Measurements from ENCODE around the gene CPEB4. TPM values are rescaled to one million over a fixed set of nuclear protein-coding genes. Genes with fewer than 3 reads are reported as not detected.

The CPEB4 gene
- total and polyA plus RNA-seq, 2 of the 4 experiments (the other 2 are of a cell fraction) = 7.8 to 22.6 TPM

DNA sequence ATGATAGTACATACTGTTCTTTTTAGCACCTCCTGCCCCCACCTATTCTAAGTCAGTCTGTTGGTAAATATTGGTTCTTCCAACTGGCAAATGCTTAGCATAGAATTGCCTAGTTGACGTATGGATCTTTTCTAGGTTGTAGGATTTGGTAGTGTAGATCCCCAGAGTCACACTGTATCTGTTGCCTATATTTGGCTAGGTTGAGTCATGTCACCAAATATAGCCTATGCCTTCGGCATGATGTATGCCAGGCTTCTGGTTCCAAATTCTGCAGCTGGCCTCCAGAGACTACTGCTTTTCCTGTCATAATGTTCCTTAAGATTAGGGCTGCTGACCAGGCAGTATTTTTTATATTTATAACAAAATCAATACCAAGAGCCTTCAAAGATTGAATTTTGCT lies 38.2 kb downstream of the CPEB4 start:
- 17% methylated on average over 1 of the region's 2 CpGs; no CpG with 5 or more reads in 1 of the 2 experiments for WGBS, 2 experiments (ENCODE audit: extremely low coverage in 2 of 2, insufficient read length in 1 of 2)
- DNase-seq (peak; percentile 66), ATAC-seq (ENCODE audit: low read depth) (peak; percentile 66)
- Histone ChIP-seq H3K23ac (ENCODE audit: low read depth, low read length) (no peak overlapping the region), H3K4me2 (ENCODE audit: low read depth, low read length) (peak overlapping the region; percentile 32; the same call in 1 of the 2 replicates), H3K4ac (ENCODE audit: low read depth, low read length) (no peak overlapping the region), H3K18ac (ENCODE audit: low read depth, low read length) (no peak overlapping the region), H3K14ac (replicated peaks; ENCODE audit: low read depth, low read length) (no peak overlapping the region), H2BK120ac (ENCODE audit: low read depth, low read length) (no peak overlapping the region), H3K4me3 (ENCODE audit: insufficient read depth, low read depth, low read length) (no peak overlapping the region), H3K56ac (ENCODE audit: extremely low read depth, insufficient read depth, low read length) (no peak overlapping the region), H4K8ac (ENCODE audit: low read depth in 2 of 2, low read length in 2 of 2) (no peak overlapping the region), H2BK5ac (ENCODE audit: low read depth, low read length, poor library complexity, severe bottlenecking) (peak overlapping the region; percentile 33), H3K9me1 (ENCODE audit: insufficient read depth, low read length) (peaks cover 6% of the 10 kb centered on the region; the same call in 1 of the 2 replicates), H4K20me1 (ENCODE audit: insufficient read depth, low read length) (no peaks in the 10 kb centered on the region), H2AFZ (replicated peaks; ENCODE audit: low read length, poor library complexity) (no peak overlapping the region), H2BK20ac (ENCODE audit: low read depth, low read length) (no peak overlapping the region), H4K5ac (ENCODE audit: low read depth, low read length) (no peak overlapping the region), H2AK5ac (ENCODE audit: low read depth, low read length) (no peak overlapping the region), H2BK15ac (ENCODE audit: low read depth, low read length) (no peak overlapping the region), H3K27me3 (ENCODE audit: control insufficient read depth, insufficient read depth, low read length) (no peaks in the 10 kb centered on the region), H3K9ac (ENCODE audit: low read depth, low read length) (no peak overlapping the region), H4K91ac (ENCODE audit: insufficient read depth, low read depth, low read length) (no peak overlapping the region), H3K27ac (ENCODE audit: insufficient read depth, low read length) (no peak overlapping the region), H3K79me1 (ENCODE audit: low read depth in 1 of 2, low read length in 2 of 2) (peaks cover 19 to 46% of the 10 kb centered on the region in 2 experiments), H3K36me3 (ENCODE audit: control insufficient read depth, insufficient read depth, low read length) (peaks cover 2% of the 10 kb centered on the region; the same call in 1 of the 2 replicates), H3K4me1 (ENCODE audit: control insufficient read depth, insufficient read depth, low read length) (peaks cover 10% of the 10 kb centered on the region; the same call in 1 of the 2 replicates), H3K9me3 (ENCODE audit: control insufficient read depth, insufficient read depth, low read length) (no peaks in the 10 kb centered on the region), H2AK9ac (replicated peaks; ENCODE audit: low read depth, low read length, poor library complexity) (no peak overlapping the region)
- dilution Hi-C loops (cut with HindIII; ENCODE audit: low sequenced_read_pairs, unreplicated experiment) = no loop called here
- POLR2A ChIA-PET (ENCODE audit: unreplicated experiment) = no interaction called here
- in situ Hi-C loops (cut with MboI; ENCODE audit: low sequenced_read_pairs) = no loop called here
- CTCF ChIA-PET = interaction anchor here (1.2 to 2.6 kb wide), 4 partner anchors 12 to 310 kb away, joined by 3 to 16 read pairs (median 4); no protein-coding TSS in a partner anchor
- TF ChIP-seq MAFK (IDR thresholded peaks at IDR 0.05; ENCODE audit: low read depth, low read length) (peak; percentile 63), POLR2A (IDR thresholded peaks at IDR 0.05; ENCODE audit: low read depth, low read length) (no peak)
- BruUV-seq (replicated peaks) = no TSS peak
- intact Hi-C loops (cut with micrococcal nuclease) = loop anchor here (5.0 kb wide), 1 partner anchor 36 kb away; no protein-coding TSS in a partner anchor

All from IMR-90 (cell line).